ENCODE measurements around the gene SLC35F2. TPM values are rescaled to one million over a fixed set of nuclear protein-coding genes. Genes with fewer than 3 reads are reported as not detected.

The SLC35F2 gene
- polyA plus RNA-seq, 12 donors, result 3.7 to 8.3 (median 5.3) TPM; not detected in 1

Other genes with a start within 250 kb of the SLC35F2 start
- gene SLN, start 146.7 kb downstream of the SLC35F2 start, polyA plus RNA-seq (ENCODE audit: insufficient read length in 12 of 12), result 1,000 to 10,000 TPM in 10 of 12 donors, 100 to 1,000 TPM in 1, not detected in 1; 801 to 3,016 (median 2,101) TPM
- gene RAB39A, start 69.7 kb upstream of the SLC35F2 start, polyA plus RNA-seq (ENCODE audit: insufficient read length in 12 of 12), result 1 to 10 TPM in 1 of 12 donors, under 1 TPM in 9, not detected in 2; 0.23 to 1.5 (median 0.43) TPM
- 10 to 100 TPM in 11 of 12 donors, not detected in 1; 27.6 to 49.1 (median 35.0) TPM for gene CUL5, start 150.1 kb upstream of the SLC35F2 start, polyA plus RNA-seq (ENCODE audit: insufficient read length in 12 of 12)

Measured in muscle of arm (tissue), 12 donors.